Activated CD8-positive, alpha-beta T cell treated with anti-CD3 and anti-CD28 coated beads for 36 hours (primary cell): ENCODE measurements around the gene NAPB. TPM values are rescaled to one million over a fixed set of nuclear protein-coding genes. Genes with fewer than 3 reads are reported as not detected.

Source experiments
- ATAC-seq: fragments of 200-7000 bp; cut with Tn5 transposase; one replicate; pipeline ENCODE4 v1.10.0; 2021; ENCODE audit warnings: mild to moderate bottlenecking, moderate library complexity
- CTCF ChIA-PET: fragments of 350-600 bp; sonication (Branson Sonifier 250); formaldehyde crosslinking; loops from one replicate; lab custom pipeline; 2021; ENCODE audit warnings: antibody characterized with exemption; lab: Charles Lee
- POLR2A ChIA-PET: fragments of 350-600 bp; sonication (Branson Sonifier 250); formaldehyde crosslinking; loops from one replicate; lab custom pipeline; 2021; ENCODE audit warnings: antibody characterized with exemption; lab: Charles Lee
- DNase-seq: peaks from one replicate; pipeline ENCODE4 v3.0.0-alpha.2; 2020
- H3K27ac Mint-ChIP-seq: one replicate; pipeline ENCODE4 v1.8.0; 2021; ENCODE audit warnings: mild to moderate bottlenecking, mixed read lengths
- H3K27me3 Mint-ChIP-seq: one replicate; pipeline ENCODE4 v1.8.0; 2021; ENCODE audit warnings: mixed read lengths
- H3K36me3 Mint-ChIP-seq: one replicate; pipeline ENCODE4 v1.8.0; 2021; ENCODE audit warnings: low read depth, mixed read lengths
- H3K4me1 Mint-ChIP-seq: one replicate; pipeline ENCODE4 v1.8.0; 2021; ENCODE audit warnings: low read depth, mixed read lengths
- H3K4me3 Mint-ChIP-seq: one replicate; pipeline ENCODE4 v1.8.0; 2021; ENCODE audit warnings: mild to moderate bottlenecking, moderate library complexity, mixed read lengths
- H3K9me3 Mint-ChIP-seq: one replicate; pipeline ENCODE4 v1.8.0; 2021; ENCODE audit warnings: mixed read lengths
- CTCF ChIP-seq: fragments of 200-600 bp; IDR thresholded peaks from one replicate; pipeline ENCODE4 v1.8.0; 2022; ENCODE audit warnings: antibody characterized with exemption, mild to moderate bottlenecking
- intact Hi-C: fragments of 100-400 bp; cut with micrococcal nuclease; formaldehyde crosslinking; loops from one replicate; pipeline ENCODE4 v1.10.0; 2022
- total RNA-seq, 2 experiments: library from RNA; stranded (reverse); gene quantifications; one replicate each; pipeline ENCODE4 v1.2.3, GENCODE V29; 2021

The NAPB gene
- total RNA-seq, 2 experiments from 2014 or later = 14.3 to 16.8 TPM

- Mint-ChIP-seq H3K4me3 (no peak overlapping the region), H3K9me3 (no peaks in the 10 kb centered on the region), H3K36me3 (peaks cover 54% of the 10 kb centered on the region), H3K4me1 (peaks cover 43% of the 10 kb centered on the region), H3K27me3 (no peaks in the 10 kb centered on the region), H3K27ac (peak overlapping the region; percentile 42)
- CTCF ChIA-PET = interaction anchor here (1.1 kb wide), 1 partner anchor 19 kb away, joined by 5 read pairs; no protein-coding TSS in a partner anchor
- POLR2A ChIA-PET = interaction anchor here (0.6 to 3.3 kb wide), 3 partner anchors 11 to 31 kb away, joined by 3 to 16 read pairs (median 3); no protein-coding TSS in a partner anchor
- DNase-seq (no peak), ATAC-seq (no peak)
- no peak for TF ChIP-seq CTCF
- intact Hi-C loops = loop anchor here (5.0 to 10.0 kb wide), 2 partner anchors 39 to 236 kb away; partner anchors contain the start of gene CST9
Observed at GRCh38 chr20:23368316-23369071, 52.8 kb downstream of the NAPB start.

GRCh38 chr20:23367770-23368169 is 53.5 kb downstream of the NAPB start:
- peaks cover 51% of the 10 kb centered on the region for H3K4me1 Mint-ChIP-seq
- peak overlapping the region; percentile 15 for H3K4me3 Mint-ChIP-seq
- peaks cover 54% of the 10 kb centered on the region for H3K36me3 Mint-ChIP-seq
- no peaks in the 10 kb centered on the region for H3K9me3 Mint-ChIP-seq
- intact Hi-C loops = loop anchor here (5.0 to 10.0 kb wide), 2 partner anchors 40 to 237 kb away; partner anchors contain the start of gene CST9
- no peak for TF ChIP-seq CTCF
- H3K27me3 Mint-ChIP-seq = no peaks in the 10 kb centered on the region
- H3K27ac Mint-ChIP-seq = peak overlapping the region; percentile 64
- ChIA-PET CTCF (interaction anchor here (1.1 kb wide), 1 partner anchor 18 kb away, joined by 5 read pairs; no protein-coding TSS in a partner anchor), POLR2A (interaction anchor here (0.7 to 3.3 kb wide), 2 partner anchors 10 to 32 kb away, joined by 3 to 16 read pairs; no protein-coding TSS in a partner anchor)
- DNase-seq = no peak
- ATAC-seq = peak; percentile 53

GRCh38 chr20:23366384-23366783 is 54.9 kb downstream of the NAPB start:
- Mint-ChIP-seq H3K36me3 (peaks cover 50% of the 10 kb centered on the region), H3K27me3 (no peaks in the 10 kb centered on the region), H3K27ac (peak overlapping the region; percentile 86), H3K4me3 (peak overlapping the region; percentile 37), H3K4me1 (peaks cover 51% of the 10 kb centered on the region), H3K9me3 (no peaks in the 10 kb centered on the region)
- DNase-seq (no peak), ATAC-seq (no peak)
- ChIA-PET POLR2A (interaction anchor here (0.6 to 3.3 kb wide), 3 partner anchors 9 to 55 kb away, joined by 3 to 16 read pairs (median 4); partner anchors contain the start of gene NAPB), CTCF (no interaction called here)
- no peak for TF ChIP-seq CTCF
- intact Hi-C loops = loop anchor here (5.0 to 10.0 kb wide), 2 partner anchors 41 to 238 kb away; partner anchors contain the start of gene CST9

GRCh38 chr20:23365390-23366165 is 55.7 kb downstream of the NAPB start:
- H3K4me1 Mint-ChIP-seq = peaks cover 54% of the 10 kb centered on the region
- H3K4me3 Mint-ChIP-seq = peak overlapping the region; percentile 37
- H3K27ac Mint-ChIP-seq = peak overlapping the region; percentile 86
- no peaks in the 10 kb centered on the region for H3K27me3 Mint-ChIP-seq
- POLR2A ChIA-PET = interaction anchor here (1.2 kb wide), 1 partner anchor 54 kb away, joined by 4 read pairs; no protein-coding TSS in a partner anchor
- intact Hi-C loops = loop anchor here (5.0 to 10.0 kb wide), 2 partner anchors 42 to 239 kb away; partner anchors contain the start of gene CST9
- H3K9me3 Mint-ChIP-seq = no peaks in the 10 kb centered on the region
- no peak for ATAC-seq
- peaks cover 44% of the 10 kb centered on the region for H3K36me3 Mint-ChIP-seq
- no peak for TF ChIP-seq CTCF
- CTCF ChIA-PET = interaction anchor here (1.0 kb wide), 1 partner anchor 56 kb away, joined by 3 read pairs; the partner anchor contains the start of gene NAPB
- DNase-seq = no peak
